OCI-LY1 (cell line): ENCODE results near the gene ZFP64.

Source experiments
- CTCF ChIP-seq: fragments of 200-600 bp; sonication (generic), shearing (Covaris generic); IDR thresholded peaks from 2 replicates; pipeline ENCODE4 v1.5.1; 2017; ENCODE audit warnings: mild to moderate bottlenecking, antibody characterized with exemption, low read length, moderate library complexity, mixed read lengths
- EZH2 ChIP-seq: fragments of 200-600 bp; sonication (generic), shearing (Covaris generic); IDR thresholded peaks from 2 replicates; pipeline ENCODE4 v1.8.0; 2017; ENCODE audit warnings: borderline replicate concordance, mixed run types, mild to moderate bottlenecking, antibody characterized with exemption, low read length, moderate library complexity, mixed read lengths

- TF ChIP-seq CTCF, result no peak
- no peak for TF ChIP-seq EZH2
These were observed 53.7 kb downstream of the ZFP64 start for GRCh38 chr20:52137850-52138249.
